Astrocyte (in vitro differentiated cells and primary cell): Measurements from ENCODE around the gene PSMD12. TPM values are rescaled to one million over a fixed set of nuclear protein-coding genes. Genes with fewer than 3 reads are reported as not detected.
A peak's percentile ranks its signal among the peaks of the same experiment; 100 is the strongest.
"Not testable (repeated sequence)": the region's sequence is repeated elsewhere in the genome, so short reads cannot be mapped to it uniquely, and the experiment has no call there.

Experiments used
- DNase-seq: peaks from one replicate; pipeline ENCODE4 v3.0.0-alpha.2; 2010; ENCODE audit warnings: low read depth
- FAIRE-seq: peaks from 2 replicates; lab custom pipeline; 2011; peaks lifted over from hg19 to GRCh38; lab: Jason Lieb, UNC
- H2AFZ ChIP-seq: 2 replicates; pipeline ENCODE4 v1.6.0; 2012; ENCODE audit warnings: low read depth, low read length, inconsistent platforms
- H3K27ac ChIP-seq: 2 replicates; pipeline ENCODE4 v1.5.1; 2011; ENCODE audit warnings: low read depth, low read length, inconsistent platforms
- H3K27me3 ChIP-seq: 2 replicates; pipeline ENCODE4 v1.6.0; 2011; ENCODE audit warnings: low read length, inconsistent platforms; ENCODE audit not compliant: insufficient read depth
- H3K36me3 ChIP-seq: 2 replicates; pipeline ENCODE4 v1.5.1; 2011; ENCODE audit warnings: low read length, inconsistent platforms; ENCODE audit not compliant: insufficient read depth
- H3K4me1 ChIP-seq: 2 replicates; pipeline ENCODE4 v1.5.1; 2011; ENCODE audit warnings: low read length, inconsistent platforms; ENCODE audit not compliant: insufficient read depth
- H3K4me2 ChIP-seq: 2 replicates; pipeline ENCODE4 v1.6.0; 2012; ENCODE audit warnings: low read length, inconsistent platforms
- H3K4me3 ChIP-seq: 2 replicates; pipeline ENCODE4 v1.5.1; 2011; ENCODE audit warnings: low read depth, mild to moderate bottlenecking, low read length, inconsistent platforms; ENCODE audit not compliant: insufficient read depth
- H3K79me2 ChIP-seq: 2 replicates; pipeline ENCODE4 v1.6.0; 2012; ENCODE audit warnings: mild to moderate bottlenecking, low read length, inconsistent platforms; ENCODE audit not compliant: insufficient read depth
- H3K9ac ChIP-seq: 2 replicates; pipeline ENCODE4 v1.6.0; 2012; ENCODE audit warnings: mild to moderate bottlenecking, low read length, inconsistent platforms
- H3K9me3 ChIP-seq: 2 replicates; pipeline ENCODE4 v1.5.1; 2012; ENCODE audit warnings: low read depth, mild to moderate bottlenecking, low read length, inconsistent platforms; ENCODE audit not compliant: insufficient read depth
- H4K20me1 ChIP-seq: 2 replicates; pipeline ENCODE4 v1.6.0; 2012; ENCODE audit warnings: low read length, inconsistent platforms; ENCODE audit not compliant: insufficient read depth
- H3K27ac Mint-ChIP-seq: one replicate; pipeline ENCODE4 v1.8.0; 2021; ENCODE audit warnings: mild to moderate bottlenecking, mixed read lengths; ENCODE audit not compliant: unreplicated experiment
- H3K27me3 Mint-ChIP-seq: one replicate; pipeline ENCODE4 v1.8.0; 2021; ENCODE audit warnings: low read depth, mixed read lengths; ENCODE audit not compliant: unreplicated experiment
- H3K36me3 Mint-ChIP-seq: one replicate; pipeline ENCODE4 v1.8.0; 2021; ENCODE audit warnings: low read depth, mixed read lengths; ENCODE audit not compliant: unreplicated experiment
- H3K4me1 Mint-ChIP-seq: one replicate; pipeline ENCODE4 v1.8.0; 2021; ENCODE audit warnings: low read depth, mixed read lengths; ENCODE audit not compliant: unreplicated experiment
- H3K4me3 Mint-ChIP-seq: one replicate; pipeline ENCODE4 v1.8.0; 2021; ENCODE audit warnings: mild to moderate bottlenecking, moderate library complexity, mixed read lengths; ENCODE audit not compliant: unreplicated experiment
- H3K9me3 Mint-ChIP-seq: one replicate; pipeline ENCODE4 v1.8.0; 2021; ENCODE audit warnings: mild to moderate bottlenecking, mixed read lengths; ENCODE audit not compliant: unreplicated experiment
- CTCF ChIP-seq: IDR thresholded peaks from 2 replicates; pipeline ENCODE4 v1.5.1; 2011; ENCODE audit warnings: low read depth, mild to moderate bottlenecking, inconsistent platforms, low read length, moderate library complexity; ENCODE audit not compliant: insufficient read depth
- EZH2 ChIP-seq: IDR thresholded peaks from 2 replicates; pipeline ENCODE4 v1.6.1; 2012; ENCODE audit warnings: mild to moderate bottlenecking, low read length, inconsistent platforms; ENCODE audit not compliant: insufficient read depth
- total RNA-seq: library from RNA; stranded (reverse); gene quantifications from 2 replicates; pipeline ENCODE4 v1.2.1, GENCODE V29; 2021

PSMD12 gene
- total RNA-seq, 1 donor from 2014 or later, result 74.1 TPM

DNA sequence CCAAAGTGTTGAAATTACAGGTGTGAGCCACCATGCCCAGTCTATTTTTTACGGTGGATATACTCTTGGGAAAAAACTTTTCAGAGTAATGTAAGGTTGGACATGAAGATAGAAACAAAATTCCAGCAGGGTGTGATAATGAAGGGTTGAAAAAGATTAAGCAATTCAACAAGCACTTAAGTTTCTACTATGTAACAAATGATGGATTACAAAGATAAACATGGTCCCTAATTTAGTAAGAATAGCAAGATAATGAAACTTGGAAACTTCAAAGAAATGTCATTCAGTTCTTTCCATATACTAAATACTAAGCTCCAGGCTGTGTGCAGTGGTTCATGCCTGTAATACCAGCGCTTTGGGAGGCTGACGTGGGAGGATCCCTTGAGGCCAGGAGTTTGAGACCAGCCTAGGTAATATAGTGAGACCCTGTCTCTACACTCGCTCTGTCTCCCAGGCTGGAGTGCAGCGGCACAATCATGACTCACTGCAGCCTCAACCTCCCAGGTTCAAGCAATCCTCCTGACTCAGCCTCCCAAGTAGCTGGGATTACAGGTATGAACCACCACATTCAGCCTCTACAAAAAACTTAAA, 31.0 kb downstream of the PSMD12 start:
- Histone ChIP-seq H3K4me2 (no peak overlapping the region), H3K9me3 (no peaks in the 10 kb centered on the region), H4K20me1 (no peaks in the 10 kb centered on the region), H3K4me1 (peaks cover 9% of the 10 kb centered on the region), H3K79me2 (no peaks in the 10 kb centered on the region), H3K27me3 (no peaks in the 10 kb centered on the region), H3K4me3 (no peak overlapping the region), H3K9ac (no peak overlapping the region), H3K27ac (no peak overlapping the region), H2AFZ (no peak overlapping the region), H3K36me3 (peaks cover 3% of the 10 kb centered on the region)
- Mint-ChIP-seq H3K27me3 (no peaks in the 10 kb centered on the region), H3K4me3 (no peak overlapping the region), H3K36me3 (peaks cover 8% of the 10 kb centered on the region), H3K4me1 (peaks cover 1% of the 10 kb centered on the region), H3K9me3 (peaks cover 7% of the 10 kb centered on the region), H3K27ac (no peak overlapping the region)
- TF ChIP-seq CTCF, result no peak
- TF ChIP-seq EZH2, result no peak
- DNase-seq (peak; percentile 56), FAIRE-seq (no peak)

DNA sequence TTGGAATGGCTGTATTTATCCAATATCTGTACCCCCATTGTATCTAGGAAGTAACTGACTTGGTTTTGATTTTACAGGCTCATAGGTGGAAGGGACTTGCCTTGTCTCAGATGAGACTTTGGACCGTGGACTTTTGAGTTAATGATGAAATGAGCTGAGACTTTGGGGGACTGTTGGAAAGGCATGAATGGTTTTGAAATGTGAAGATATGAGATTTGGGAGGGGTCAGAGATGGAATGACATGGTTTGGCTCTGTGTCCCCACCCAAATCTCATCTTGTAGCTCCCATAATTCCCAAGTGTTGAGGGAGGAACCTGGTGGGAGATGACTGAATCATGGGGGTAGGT, 34.2 kb downstream of the PSMD12 start:
- H4K20me1 ChIP-seq, H2AFZ ChIP-seq, H3K27me3 Mint-ChIP-seq, H3K4me1 Mint-ChIP-seq, H3K27ac Mint-ChIP-seq, H3K27ac ChIP-seq, H3K4me3 ChIP-seq, H3K36me3 Mint-ChIP-seq, H3K9ac ChIP-seq, H3K4me3 Mint-ChIP-seq, H3K36me3 ChIP-seq, H3K27me3 ChIP-seq, DNase-seq, FAIRE-seq, H3K4me1 ChIP-seq, H3K79me2 ChIP-seq, H3K9me3 ChIP-seq, H3K4me2 ChIP-seq: not testable (repeated sequence)
- H3K9me3 Mint-ChIP-seq, result peaks cover 20% of the 10 kb centered on the region

- not testable (repeated sequence) for H3K27me3 Mint-ChIP-seq, H3K9me3 ChIP-seq, H3K9ac ChIP-seq, H2AFZ ChIP-seq, H3K36me3 ChIP-seq, H3K27ac Mint-ChIP-seq, H3K79me2 ChIP-seq, H3K4me3 Mint-ChIP-seq, H3K27ac ChIP-seq, FAIRE-seq, DNase-seq, H3K27me3 ChIP-seq, H3K4me1 ChIP-seq, H4K20me1 ChIP-seq, H3K4me2 ChIP-seq, H3K4me1 Mint-ChIP-seq, H3K4me3 ChIP-seq, H3K36me3 Mint-ChIP-seq
- H3K9me3 Mint-ChIP-seq, result peaks cover 20% of the 10 kb centered on the region
These were observed 34.8 kb downstream of the PSMD12 start for GRCh38 chr17:67331381-67332161.
